OCI-LY1 (cell line): ENCODE measurements around the gene SNX32.

Experiments
- CTCF ChIP-seq: fragments of 200-600 bp; sonication (generic), shearing (Covaris generic); IDR thresholded peaks from 2 replicates; pipeline ENCODE4 v1.5.1; 2017; ENCODE audit warnings: mild to moderate bottlenecking, antibody characterized with exemption, low read length, moderate library complexity, mixed read lengths
- EZH2 ChIP-seq: fragments of 200-600 bp; sonication (generic), shearing (Covaris generic); IDR thresholded peaks from 2 replicates; pipeline ENCODE4 v1.8.0; 2017; ENCODE audit warnings: borderline replicate concordance, mixed run types, mild to moderate bottlenecking, antibody characterized with exemption, low read length, moderate library complexity, mixed read lengths

DNA sequence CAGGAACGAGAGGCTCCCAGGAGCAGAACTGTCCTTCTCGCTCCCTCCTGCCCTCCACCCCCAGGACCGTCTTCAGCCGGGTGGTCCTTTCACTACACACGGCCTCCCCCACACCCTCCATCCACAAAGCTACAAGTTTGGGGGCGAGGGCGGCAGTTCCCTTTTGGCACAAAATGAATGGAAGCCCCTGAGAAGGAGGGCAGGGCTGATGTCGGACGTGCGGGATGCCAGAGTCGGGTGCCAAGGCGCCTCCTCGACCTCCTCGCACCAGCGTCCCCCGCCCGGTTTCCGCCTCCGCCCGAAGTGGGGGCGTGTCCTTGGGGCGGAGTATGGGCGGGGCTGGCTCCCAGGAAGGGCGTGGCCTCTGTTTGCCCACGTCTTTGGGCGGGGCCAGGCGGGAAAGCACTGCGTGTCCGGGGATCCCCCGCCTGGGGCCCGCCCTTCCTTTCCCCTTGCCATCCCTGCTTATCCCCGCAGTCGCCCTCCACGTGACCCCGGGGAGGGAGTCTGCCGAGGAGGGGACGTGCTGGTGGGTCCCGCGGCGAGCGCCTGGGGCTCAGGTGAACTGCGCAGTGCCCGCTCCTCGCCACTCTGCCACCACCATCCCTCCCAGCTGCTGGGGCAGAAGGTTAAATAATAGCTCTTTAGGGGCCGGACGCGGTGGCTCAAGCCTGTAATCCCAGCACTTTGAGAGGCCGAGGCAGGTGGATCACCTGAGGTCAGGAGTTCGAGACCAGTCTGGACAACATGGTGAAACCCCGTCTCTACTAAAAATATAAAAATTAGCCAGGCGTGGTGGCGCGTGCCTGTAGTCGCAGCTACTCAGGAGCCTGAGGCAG lies 39.8 kb downstream of the SNX32 start:
- TF ChIP-seq CTCF, result no peak
- no peak for TF ChIP-seq EZH2
